Caco-2 (cell line): ENCODE measurements around the gene TMEFF2. TPM values are rescaled to one million over a fixed set of nuclear protein-coding genes. Genes with fewer than 3 reads are reported as not detected.

Source experiments
- BruUV-seq: library from RNA; stranded (reverse); fragments of 400-500 nt; replicated peaks from 2 replicates; lab custom pipeline; 2021; lab: Mats Ljungman, UMichigan
- CTCF ChIA-PET: fragments of 300-600 bp; sonication (Branson Sonifier 250); formaldehyde crosslinking; loops from one replicate; lab custom pipeline; 2022; ENCODE audit warnings: antibody characterized with exemption; lab: Charles Lee
- POLR2A ChIA-PET: fragments of 300-600 bp; sonication (Branson Sonifier 250); formaldehyde crosslinking; loops from one replicate; lab custom pipeline; 2022; ENCODE audit warnings: antibody characterized with exemption; lab: Charles Lee
- DNase-seq, 2 experiments: peaks; one replicate each; pipeline versions ENCODE4 v3.0.0 to v3.0.0-alpha.2; 2020 to 2022
- H3K27me3 ChIP-seq: replicated peaks from 2 replicates; pipeline ENCODE4 v1.6.0; 2011; ENCODE audit warnings: low read length; ENCODE audit not compliant: control insufficient read depth, insufficient read depth
- H3K36me3 ChIP-seq: 2 replicates; pipeline ENCODE4 v1.5.1; 2011; ENCODE audit warnings: low read length; ENCODE audit not compliant: control insufficient read depth, insufficient read depth
- H3K4me1 ChIP-seq: fragments of 250-450 bp; sonication (Bioruptor Pico); 2 replicates; pipeline ENCODE4 v1.5.1; 2020; ENCODE audit warnings: mild to moderate bottlenecking
- H3K4me3 ChIP-seq: 2 replicates; pipeline ENCODE4 v1.5.1; 2011; ENCODE audit warnings: low read depth, mild to moderate bottlenecking, control low read depth, low read length
- H3K9me3 ChIP-seq: fragments of 250-450 bp; sonication (Bioruptor Pico); 2 replicates; pipeline ENCODE4 v1.5.1; 2020; ENCODE audit warnings: mild to moderate bottlenecking, moderate library complexity
- H3K27ac Mint-ChIP-seq: one replicate; pipeline ENCODE4 v1.8.0; 2022; ENCODE audit warnings: mixed read lengths; ENCODE audit not compliant: unreplicated experiment
- H3K27me3 Mint-ChIP-seq: one replicate; pipeline ENCODE4 v1.8.0; 2022; ENCODE audit warnings: mixed read lengths; ENCODE audit not compliant: insufficient read depth, unreplicated experiment
- H3K36me3 Mint-ChIP-seq: one replicate; pipeline ENCODE4 v1.8.0; 2022; ENCODE audit warnings: mild to moderate bottlenecking, mixed read lengths; ENCODE audit not compliant: insufficient read depth, unreplicated experiment
- H3K4me1 Mint-ChIP-seq: one replicate; pipeline ENCODE4 v1.8.0; 2022; ENCODE audit warnings: low read depth, mixed read lengths; ENCODE audit not compliant: unreplicated experiment
- H3K4me3 Mint-ChIP-seq: one replicate; pipeline ENCODE4 v1.8.0; 2022; ENCODE audit warnings: mild to moderate bottlenecking, moderate library complexity, mixed read lengths; ENCODE audit not compliant: unreplicated experiment
- H3K9me3 Mint-ChIP-seq: one replicate; pipeline ENCODE4 v1.8.0; 2022; ENCODE audit warnings: mixed read lengths; ENCODE audit not compliant: unreplicated experiment
- intact Hi-C: fragments of 100-400 bp; cut with micrococcal nuclease; formaldehyde crosslinking; loops from one replicate; pipeline ENCODE4 v1.10.0; 2022; ENCODE audit not compliant: unreplicated experiment
- total RNA-seq: library from RNA; stranded (reverse); gene quantifications from 2 replicates; pipeline ENCODE4 v1.2.3, GENCODE V29; 2022
- TF ChIP-seq, protein P1 (sequence below), 2 experiments: fragments of 200-600 bp in 1 of 2; IDR thresholded peaks; 1 replicate in 1 of 2; 2 replicates in 1 of 2; pipeline versions ENCODE4 v1.5.1 to v1.8.0; 2011 to 2022; ENCODE audit warnings: antibody characterized with exemption in 1 of 2, control low read depth in 1 of 2, inconsistent platforms in 1 of 2, low read depth in 1 of 2, low read length in 1 of 2, mild to moderate bottlenecking in 1 of 2, moderate library complexity in 1 of 2; ENCODE audit not compliant: insufficient read depth in 1 of 2, severe bottlenecking in 1 of 2, unreplicated experiment in 1 of 2

The TMEFF2 gene
- total RNA-seq, 1 experiment from 2014 or later, result not detected

- Mint-ChIP-seq H3K27ac (no peak overlapping the region), H3K4me3 (no peak overlapping the region), H3K36me3 (no peaks in the 10 kb centered on the region), H3K27me3 (peaks cover 5% of the 10 kb centered on the region), H3K4me1 (no peaks in the 10 kb centered on the region), H3K9me3 (no peaks in the 10 kb centered on the region)
- CTCF ChIA-PET, result no interaction called here
- no peaks in the 10 kb centered on the region for H3K4me1 ChIP-seq
- POLR2A ChIA-PET, result no interaction called here
- TF ChIP-seq, protein P1, sequence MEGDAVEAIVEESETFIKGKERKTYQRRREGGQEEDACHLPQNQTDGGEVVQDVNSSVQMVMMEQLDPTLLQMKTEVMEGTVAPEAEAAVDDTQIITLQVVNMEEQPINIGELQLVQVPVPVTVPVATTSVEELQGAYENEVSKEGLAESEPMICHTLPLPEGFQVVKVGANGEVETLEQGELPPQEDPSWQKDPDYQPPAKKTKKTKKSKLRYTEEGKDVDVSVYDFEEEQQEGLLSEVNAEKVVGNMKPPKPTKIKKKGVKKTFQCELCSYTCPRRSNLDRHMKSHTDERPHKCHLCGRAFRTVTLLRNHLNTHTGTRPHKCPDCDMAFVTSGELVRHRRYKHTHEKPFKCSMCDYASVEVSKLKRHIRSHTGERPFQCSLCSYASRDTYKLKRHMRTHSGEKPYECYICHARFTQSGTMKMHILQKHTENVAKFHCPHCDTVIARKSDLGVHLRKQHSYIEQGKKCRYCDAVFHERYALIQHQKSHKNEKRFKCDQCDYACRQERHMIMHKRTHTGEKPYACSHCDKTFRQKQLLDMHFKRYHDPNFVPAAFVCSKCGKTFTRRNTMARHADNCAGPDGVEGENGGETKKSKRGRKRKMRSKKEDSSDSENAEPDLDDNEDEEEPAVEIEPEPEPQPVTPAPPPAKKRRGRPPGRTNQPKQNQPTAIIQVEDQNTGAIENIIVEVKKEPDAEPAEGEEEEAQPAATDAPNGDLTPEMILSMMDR (IDR thresholded peaks at IDR 0.05; ENCODE audit: insufficient read depth in 1 of 2, low read depth in 1 of 2, low read length in 1 of 2, severe bottlenecking in 1 of 2, unreplicated experiment in 1 of 2), result no peak
- H3K9me3 ChIP-seq, result no peaks in the 10 kb centered on the region
- intact Hi-C loops, result no loop called here
- no peaks in the 10 kb centered on the region; the same call in 1 of the 2 replicates for H3K27me3 ChIP-seq
- no peak for DNase-seq
- H3K4me3 ChIP-seq, result no peak overlapping the region
- no TSS peak for BruUV-seq
- H3K36me3 ChIP-seq, result no peaks in the 10 kb centered on the region
Measured at GRCh38 chr2:191935247-191935646, 259.5 kb downstream of the TMEFF2 start.

DNA sequence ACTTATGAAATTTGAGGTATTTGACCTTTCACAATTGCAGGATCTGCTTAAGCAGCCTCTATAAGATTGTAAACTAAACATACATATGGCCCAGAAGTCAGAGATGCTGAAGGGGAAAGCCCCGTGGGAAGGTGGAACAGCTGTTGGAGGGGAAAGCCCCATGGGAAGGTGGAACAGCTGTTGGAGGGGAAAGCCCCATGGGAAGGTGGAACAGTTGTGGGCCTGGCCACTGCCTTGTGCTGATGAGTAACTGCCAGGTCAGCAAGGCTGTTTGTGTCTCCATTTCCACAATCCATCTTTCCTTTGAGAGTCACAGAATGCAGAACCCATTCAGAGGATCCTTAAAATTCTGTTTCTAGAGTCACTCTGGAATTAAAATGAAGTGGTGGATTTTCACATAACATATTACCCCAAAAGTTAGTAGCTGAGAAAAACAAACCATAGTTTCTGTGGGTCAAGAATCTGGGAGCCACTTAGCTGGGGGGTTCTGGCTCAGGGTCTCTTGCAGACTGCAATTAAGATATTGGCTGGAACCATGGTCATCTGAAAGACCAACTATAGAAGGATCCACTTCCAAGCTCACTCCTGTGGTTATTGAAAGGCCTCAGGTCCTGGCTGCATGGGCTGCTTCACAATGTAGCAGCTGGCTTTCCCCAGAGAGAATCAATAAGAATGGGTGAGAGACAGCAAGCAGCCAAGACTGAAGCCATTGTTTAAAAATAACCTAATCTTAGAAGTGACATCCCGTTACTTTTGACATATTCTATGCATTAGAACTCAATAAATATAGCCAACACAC, 261.2 kb downstream of the TMEFF2 start:
- POLR2A ChIA-PET, result no interaction called here
- peaks cover 8% of the 10 kb centered on the region for H3K27me3 Mint-ChIP-seq
- no peak overlapping the region for H3K27ac Mint-ChIP-seq
- H3K9me3 Mint-ChIP-seq, result no peaks in the 10 kb centered on the region
- H3K4me1 Mint-ChIP-seq, result no peaks in the 10 kb centered on the region
- H3K27me3 ChIP-seq, result no peaks in the 10 kb centered on the region; the same call in 1 of the 2 replicates
- BruUV-seq, result no TSS peak
- H3K36me3 Mint-ChIP-seq, result no peaks in the 10 kb centered on the region
- CTCF ChIA-PET, result no interaction called here
- H3K9me3 ChIP-seq, result no peaks in the 10 kb centered on the region
- DNase-seq, result no peak
- TF ChIP-seq, protein P1 (IDR thresholded peaks at IDR 0.05; ENCODE audit: insufficient read depth in 1 of 2, low read depth in 1 of 2, low read length in 1 of 2, severe bottlenecking in 1 of 2, unreplicated experiment in 1 of 2), result no peak
- intact Hi-C loops, result no loop called here
- H3K4me3 ChIP-seq, result no peak overlapping the region
- no peak overlapping the region for H3K4me3 Mint-ChIP-seq
- no peaks in the 10 kb centered on the region for H3K4me1 ChIP-seq
- H3K36me3 ChIP-seq, result no peaks in the 10 kb centered on the region

GRCh38 chr2:191932286-191932685, 262.4 kb downstream of the TMEFF2 start:
- Mint-ChIP-seq H3K36me3 (no peaks in the 10 kb centered on the region), H3K27me3 (peaks cover 7% of the 10 kb centered on the region), H3K9me3 (no peaks in the 10 kb centered on the region), H3K4me1 (no peaks in the 10 kb centered on the region), H3K4me3 (no peak overlapping the region), H3K27ac (no peak overlapping the region)
- Histone ChIP-seq H3K4me3 (no peak overlapping the region), H3K9me3 (no peaks in the 10 kb centered on the region), H3K4me1 (no peaks in the 10 kb centered on the region), H3K36me3 (no peaks in the 10 kb centered on the region), H3K27me3 (no peaks in the 10 kb centered on the region; the same call in 1 of the 2 replicates)
- no TSS peak for BruUV-seq
- ChIA-PET POLR2A (no interaction called here), CTCF (no interaction called here)
- TF ChIP-seq, protein P1 (IDR thresholded peaks at IDR 0.05; ENCODE audit: insufficient read depth in 1 of 2, low read depth in 1 of 2, low read length in 1 of 2, severe bottlenecking in 1 of 2, unreplicated experiment in 1 of 2), result no peak
- intact Hi-C loops, result no loop called here
- DNase-seq, result no peak
